Measurements from ENCODE around the gene CNNM1. TPM values are rescaled to one million over a fixed set of nuclear protein-coding genes. Genes with fewer than 3 reads are reported as not detected.

Gene CNNM1
- total and polyA plus RNA-seq, 8 donors = 0.17 to 0.94 (median 0.36) TPM

DNA sequence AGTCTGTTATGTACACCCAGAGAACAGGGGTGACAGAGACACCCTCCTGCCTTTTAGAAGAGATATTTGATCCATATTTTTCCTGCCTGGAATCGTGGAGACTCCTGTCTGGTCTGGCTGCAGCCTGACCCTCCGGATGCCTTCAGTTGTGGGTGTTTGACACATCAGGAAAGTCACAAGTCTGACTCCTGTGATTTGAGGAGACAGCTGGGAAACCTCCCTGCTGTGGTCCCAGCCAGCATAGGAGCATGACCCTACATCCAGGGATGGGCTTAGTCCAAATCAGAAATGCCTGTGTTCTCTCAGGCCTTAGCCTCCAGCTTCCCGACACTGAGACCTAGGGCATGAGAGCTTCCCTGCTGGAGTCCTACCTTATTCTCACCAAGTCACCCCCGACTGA is 57.9 kb downstream of the CNNM1 start:
- TF ChIP-seq, protein P1, sequence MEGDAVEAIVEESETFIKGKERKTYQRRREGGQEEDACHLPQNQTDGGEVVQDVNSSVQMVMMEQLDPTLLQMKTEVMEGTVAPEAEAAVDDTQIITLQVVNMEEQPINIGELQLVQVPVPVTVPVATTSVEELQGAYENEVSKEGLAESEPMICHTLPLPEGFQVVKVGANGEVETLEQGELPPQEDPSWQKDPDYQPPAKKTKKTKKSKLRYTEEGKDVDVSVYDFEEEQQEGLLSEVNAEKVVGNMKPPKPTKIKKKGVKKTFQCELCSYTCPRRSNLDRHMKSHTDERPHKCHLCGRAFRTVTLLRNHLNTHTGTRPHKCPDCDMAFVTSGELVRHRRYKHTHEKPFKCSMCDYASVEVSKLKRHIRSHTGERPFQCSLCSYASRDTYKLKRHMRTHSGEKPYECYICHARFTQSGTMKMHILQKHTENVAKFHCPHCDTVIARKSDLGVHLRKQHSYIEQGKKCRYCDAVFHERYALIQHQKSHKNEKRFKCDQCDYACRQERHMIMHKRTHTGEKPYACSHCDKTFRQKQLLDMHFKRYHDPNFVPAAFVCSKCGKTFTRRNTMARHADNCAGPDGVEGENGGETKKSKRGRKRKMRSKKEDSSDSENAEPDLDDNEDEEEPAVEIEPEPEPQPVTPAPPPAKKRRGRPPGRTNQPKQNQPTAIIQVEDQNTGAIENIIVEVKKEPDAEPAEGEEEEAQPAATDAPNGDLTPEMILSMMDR (IDR thresholded peaks at IDR 0.05) = no peak
- no peak for DNase-seq
- no peak for ATAC-seq
- Histone ChIP-seq H3K27me3 (peaks cover 0 to 7% of the 10 kb centered on the region in 2 donors), H3K36me3 (no peaks in the 10 kb centered on the region), H3K4me3 (no peak overlapping the region), H3K9me3 (no peaks in the 10 kb centered on the region), H3K27ac (no peak overlapping the region), H3K4me1 (no peaks in the 10 kb centered on the region)
- intact Hi-C loops (cut with DNase I) = no loop called here

DNA sequence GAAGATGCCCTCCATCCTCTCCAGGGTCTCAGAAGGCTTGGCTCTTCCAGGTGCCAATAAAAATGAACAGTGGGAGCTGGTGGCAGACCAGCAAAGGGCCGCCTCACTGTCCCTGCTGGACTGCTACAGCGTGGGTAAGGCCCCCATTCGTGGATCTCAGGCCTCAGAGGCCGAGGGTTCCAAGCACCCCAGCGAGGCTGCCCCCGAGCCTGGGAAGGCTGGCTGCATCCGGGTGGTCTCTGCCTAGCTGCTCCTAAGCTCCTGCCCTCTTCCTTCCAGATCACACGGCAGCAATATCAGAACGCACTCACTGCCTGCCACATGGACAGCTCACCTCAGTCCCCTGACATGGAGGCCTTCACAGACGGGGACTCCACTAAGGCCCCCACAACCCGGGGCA is 58.4 kb downstream of the CNNM1 start:
- Histone ChIP-seq H3K27me3 (peaks cover 0 to 7% of the 10 kb centered on the region in 2 donors), H3K4me1 (no peaks in the 10 kb centered on the region), H3K9me3 (no peaks in the 10 kb centered on the region), H3K36me3 (no peaks in the 10 kb centered on the region), H3K27ac (no peak overlapping the region), H3K4me3 (no peak overlapping the region)
- ATAC-seq (no peak), DNase-seq (no peak)
- intact Hi-C loops (cut with DNase I) = no loop called here
- TF ChIP-seq, protein P1 (IDR thresholded peaks at IDR 0.05) = no peak

DNA sequence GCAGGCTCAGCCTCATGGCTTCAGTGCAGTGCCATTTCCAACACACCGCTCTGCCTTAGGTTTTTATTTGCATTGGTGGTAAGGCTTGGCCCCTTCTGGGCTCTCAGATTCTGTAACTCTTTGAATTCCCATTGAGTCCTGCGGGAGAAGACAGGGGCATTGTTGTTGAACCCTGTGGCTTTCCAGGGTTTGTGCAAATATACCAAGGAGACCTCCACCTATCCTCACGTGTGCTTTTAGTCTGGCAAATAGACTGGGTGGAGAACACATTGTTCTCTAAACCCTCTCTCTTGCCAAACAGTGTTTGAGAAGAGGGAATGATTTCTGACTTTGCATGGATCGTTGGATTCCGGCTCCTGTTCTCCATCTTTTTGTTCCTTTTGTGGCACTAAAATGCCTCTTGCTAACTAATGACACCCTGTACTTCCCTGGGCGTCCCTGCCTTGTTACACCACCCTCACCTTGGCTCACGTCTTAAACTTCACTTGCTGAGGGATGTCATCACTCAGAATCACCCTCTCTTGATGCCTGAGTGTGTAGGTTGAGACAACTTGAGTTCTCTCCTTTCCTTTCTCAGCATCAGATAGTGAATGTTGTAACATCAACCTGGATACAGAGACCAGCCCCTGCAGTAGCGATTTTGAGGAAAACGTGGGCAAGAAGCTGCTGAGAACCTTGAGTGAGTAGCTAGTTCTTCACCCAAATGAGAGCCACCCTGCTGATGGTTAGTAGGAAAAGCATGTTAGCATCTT is 60.7 kb downstream of the CNNM1 start:
- Histone ChIP-seq H3K4me3 (no peak overlapping the region), H3K36me3 (no peaks in the 10 kb centered on the region), H3K27ac (no peak overlapping the region), H3K9me3 (no peaks in the 10 kb centered on the region), H3K27me3 (no peaks in the 10 kb centered on the region), H3K4me1 (no peaks in the 10 kb centered on the region)
- DNase-seq = no peak
- intact Hi-C loops (cut with DNase I) = loop anchor here in 1 of 2 donors (5.0 kb wide), 1 partner anchor 222 kb away; no protein-coding TSS in a partner anchor
- no peak for ATAC-seq
- TF ChIP-seq, protein P1 (IDR thresholded peaks at IDR 0.05) = no peak

DNA sequence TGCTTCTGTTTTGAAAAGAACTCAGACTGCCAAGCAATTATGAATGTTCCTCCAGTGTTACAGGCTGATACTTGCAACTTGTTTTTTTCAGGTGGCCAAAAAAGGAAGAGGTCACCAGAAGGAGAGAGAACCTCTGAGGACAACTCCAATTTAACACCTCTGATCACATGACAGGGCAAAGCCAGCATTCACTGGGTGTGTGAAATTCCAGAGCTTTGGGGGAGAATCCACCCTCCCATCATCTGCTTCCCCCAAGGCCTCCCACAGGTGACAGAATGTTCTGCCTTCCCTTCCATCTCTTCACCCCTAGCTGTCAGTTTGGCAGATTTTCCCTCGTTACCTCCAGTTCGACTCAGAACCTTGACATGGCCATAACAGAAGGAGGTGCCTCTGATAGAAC is 62.2 kb downstream of the CNNM1 start:
- no peaks in the 10 kb centered on the region for H3K36me3 ChIP-seq
- no peak overlapping the region for H3K4me3 ChIP-seq
- intact Hi-C loops (cut with DNase I) = loop anchor here in 1 of 2 donors (5.0 kb wide), 1 partner anchor 221 kb away; no protein-coding TSS in a partner anchor
- H3K4me1 ChIP-seq = peaks cover 4 to 6% of the 10 kb centered on the region in 2 donors
- no peaks in the 10 kb centered on the region for H3K9me3 ChIP-seq
- ATAC-seq (no peak), DNase-seq (no peak)
- TF ChIP-seq, protein P1 (IDR thresholded peaks at IDR 0.05) = no peak
- H3K27ac ChIP-seq = no peak overlapping the region
- no peaks in the 10 kb centered on the region for H3K27me3 ChIP-seq

DNA sequence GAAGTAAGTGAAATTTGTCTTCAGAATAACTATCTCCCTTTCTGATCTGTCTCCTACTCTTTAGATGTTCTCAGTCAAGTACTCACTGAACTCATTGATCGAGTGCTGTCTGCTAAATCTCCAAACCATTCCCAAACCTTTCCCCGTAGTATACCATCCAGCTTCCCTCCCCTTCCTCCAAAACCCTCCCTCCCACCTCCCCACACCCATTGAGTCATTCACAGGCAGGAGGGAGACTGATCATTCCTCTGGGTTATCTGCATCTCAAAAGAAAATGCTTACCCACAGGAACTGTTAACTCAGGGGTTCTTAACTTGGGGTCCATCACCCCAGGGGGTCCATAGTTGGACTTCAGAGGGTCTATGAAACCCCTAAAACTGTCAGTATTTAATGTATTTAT is 63.9 kb downstream of the CNNM1 start:
- TF ChIP-seq, protein P1 (IDR thresholded peaks at IDR 0.05) = no peak
- Histone ChIP-seq H3K36me3 (peaks cover 0 to 15% of the 10 kb centered on the region in 2 donors), H3K4me3 (no peak overlapping the region), H3K27me3 (no peaks in the 10 kb centered on the region), H3K9me3 (no peaks in the 10 kb centered on the region), H3K27ac (no peak overlapping the region), H3K4me1 (peaks cover 4 to 7% of the 10 kb centered on the region in 2 donors)
- intact Hi-C loops (cut with DNase I) = loop anchor here in 1 of 2 donors (5.0 kb wide), 1 partner anchor 219 kb away; no protein-coding TSS in a partner anchor
- ATAC-seq (no peak), DNase-seq (no peak)

Measured in left lung (tissue), 10 donors.